ENCODE data around the gene ARL14EPL.

Gene ARL14EPL

GRCh38 chr5:116032094-116032517 is at the start of gene ARL14EPL:
TSS of gene ARL14EPL (plus strand) at chr5:116032472. CDS start at chr5:116051466, 18,994 bp downstream.
- H3K27ac ChIP-seq (ENCODE audit: low read depth, low read length) = no peak within 1 kb of the TSS
- no peaks in the 10 kb centered on the region for H3K9me3 ChIP-seq (ENCODE audit: control insufficient read depth, insufficient read depth, low read length)
- H3K4me3 ChIP-seq (ENCODE audit: low read depth, low read length) = no peak within 1 kb of the TSS
- H3K36me3 ChIP-seq (ENCODE audit: control insufficient read depth, insufficient read depth, low read length) = no peaks in the 10 kb centered on the region
- no peaks in the 10 kb centered on the region for H3K27me3 ChIP-seq (ENCODE audit: control insufficient read depth, insufficient read depth, low read length)
- H3K9ac ChIP-seq (ENCODE audit: low read depth, low read length) = no peak within 1 kb of the TSS
- peaks cover 11% of the 10 kb centered on the region for H3K4me1 ChIP-seq (ENCODE audit: control insufficient read depth, insufficient read depth, low read length)

GRCh38 chr5:115983519-115983918 is 48.8 kb upstream of the ARL14EPL start:
- Histone ChIP-seq H3K36me3 (ENCODE audit: control insufficient read depth, insufficient read depth, low read length) (no peaks in the 10 kb centered on the region), H3K27me3 (ENCODE audit: control insufficient read depth, insufficient read depth, low read length) (no peaks in the 10 kb centered on the region), H3K4me3 (ENCODE audit: low read depth, low read length) (no peak overlapping the region), H3K27ac (ENCODE audit: low read depth, low read length) (no peak overlapping the region), H3K9me3 (ENCODE audit: control insufficient read depth, insufficient read depth, low read length) (no peaks in the 10 kb centered on the region), H3K9ac (ENCODE audit: low read depth, low read length) (no peak overlapping the region), H3K4me1 (ENCODE audit: control insufficient read depth, insufficient read depth, low read length) (no peaks in the 10 kb centered on the region)

GRCh38 chr5:115985802-115986757 is 46.2 kb upstream of the ARL14EPL start:
- no peaks in the 10 kb centered on the region for H3K9me3 ChIP-seq (ENCODE audit: control insufficient read depth, insufficient read depth, low read length)
- no peak overlapping the region for H3K4me3 ChIP-seq (ENCODE audit: low read depth, low read length)
- H3K27ac ChIP-seq (ENCODE audit: low read depth, low read length) = no peak overlapping the region
- no peak overlapping the region for H3K9ac ChIP-seq (ENCODE audit: low read depth, low read length)
- no peaks in the 10 kb centered on the region for H3K27me3 ChIP-seq (ENCODE audit: control insufficient read depth, insufficient read depth, low read length)
- no peaks in the 10 kb centered on the region for H3K36me3 ChIP-seq (ENCODE audit: control insufficient read depth, insufficient read depth, low read length)
- H3K4me1 ChIP-seq (ENCODE audit: control insufficient read depth, insufficient read depth, low read length) = no peaks in the 10 kb centered on the region

GRCh38 chr5:115988002-115988401 is 44.3 kb upstream of the ARL14EPL start:
- H3K36me3 ChIP-seq (ENCODE audit: control insufficient read depth, insufficient read depth, low read length) = no peaks in the 10 kb centered on the region
- no peak overlapping the region for H3K27ac ChIP-seq (ENCODE audit: low read depth, low read length)
- no peak overlapping the region for H3K9ac ChIP-seq (ENCODE audit: low read depth, low read length)
- no peaks in the 10 kb centered on the region for H3K4me1 ChIP-seq (ENCODE audit: control insufficient read depth, insufficient read depth, low read length)
- no peaks in the 10 kb centered on the region for H3K9me3 ChIP-seq (ENCODE audit: control insufficient read depth, insufficient read depth, low read length)
- H3K4me3 ChIP-seq (ENCODE audit: low read depth, low read length) = no peak overlapping the region
- H3K27me3 ChIP-seq (ENCODE audit: control insufficient read depth, insufficient read depth, low read length) = no peaks in the 10 kb centered on the region

GRCh38 chr5:115992848-115993350 is 39.4 kb upstream of the ARL14EPL start:
- Histone ChIP-seq H3K4me3 (ENCODE audit: low read depth, low read length) (no peak overlapping the region), H3K36me3 (ENCODE audit: control insufficient read depth, insufficient read depth, low read length) (no peaks in the 10 kb centered on the region), H3K4me1 (ENCODE audit: control insufficient read depth, insufficient read depth, low read length) (no peaks in the 10 kb centered on the region), H3K9me3 (ENCODE audit: control insufficient read depth, insufficient read depth, low read length) (no peaks in the 10 kb centered on the region), H3K9ac (ENCODE audit: low read depth, low read length) (no peak overlapping the region), H3K27ac (ENCODE audit: low read depth, low read length) (no peak overlapping the region), H3K27me3 (ENCODE audit: control insufficient read depth, insufficient read depth, low read length) (no peaks in the 10 kb centered on the region)

GRCh38 chr5:115995351-115995750 is 36.9 kb upstream of the ARL14EPL start:
- no peak overlapping the region for H3K27ac ChIP-seq (ENCODE audit: low read depth, low read length)
- H3K4me1 ChIP-seq (ENCODE audit: control insufficient read depth, insufficient read depth, low read length) = no peaks in the 10 kb centered on the region
- no peaks in the 10 kb centered on the region for H3K9me3 ChIP-seq (ENCODE audit: control insufficient read depth, insufficient read depth, low read length)
- H3K4me3 ChIP-seq (ENCODE audit: low read depth, low read length) = no peak overlapping the region
- no peak overlapping the region for H3K9ac ChIP-seq (ENCODE audit: low read depth, low read length)
- H3K27me3 ChIP-seq (ENCODE audit: control insufficient read depth, insufficient read depth, low read length) = no peaks in the 10 kb centered on the region
- H3K36me3 ChIP-seq (ENCODE audit: control insufficient read depth, insufficient read depth, low read length) = no peaks in the 10 kb centered on the region

- Histone ChIP-seq H3K4me1 (ENCODE audit: control insufficient read depth, insufficient read depth, low read length) (peaks cover 7% of the 10 kb centered on the region), H3K27ac (ENCODE audit: low read depth, low read length) (peak overlapping the region; percentile 15), H3K9me3 (ENCODE audit: control insufficient read depth, insufficient read depth, low read length) (no peaks in the 10 kb centered on the region), H3K36me3 (ENCODE audit: control insufficient read depth, insufficient read depth, low read length) (no peaks in the 10 kb centered on the region), H3K27me3 (ENCODE audit: control insufficient read depth, insufficient read depth, low read length) (no peaks in the 10 kb centered on the region), H3K4me3 (ENCODE audit: low read depth, low read length) (no peak overlapping the region), H3K9ac (ENCODE audit: low read depth, low read length) (no peak overlapping the region; the same call in 1 of the 2 replicates)
Measured at GRCh38 chr5:116002116-116002906, 30.0 kb upstream of the ARL14EPL start.

GRCh38 chr5:116004248-116004647 is 28.0 kb upstream of the ARL14EPL start:
- H3K27me3 ChIP-seq (ENCODE audit: control insufficient read depth, insufficient read depth, low read length) = no peaks in the 10 kb centered on the region
- H3K4me3 ChIP-seq (ENCODE audit: low read depth, low read length) = no peak overlapping the region
- H3K9me3 ChIP-seq (ENCODE audit: control insufficient read depth, insufficient read depth, low read length) = no peaks in the 10 kb centered on the region
- no peaks in the 10 kb centered on the region for H3K36me3 ChIP-seq (ENCODE audit: control insufficient read depth, insufficient read depth, low read length)
- H3K4me1 ChIP-seq (ENCODE audit: control insufficient read depth, insufficient read depth, low read length) = peaks cover 7% of the 10 kb centered on the region
- no peak overlapping the region for H3K27ac ChIP-seq (ENCODE audit: low read depth, low read length)
- no peak overlapping the region for H3K9ac ChIP-seq (ENCODE audit: low read depth, low read length)

- H3K36me3 ChIP-seq (ENCODE audit: control insufficient read depth, insufficient read depth, low read length) = no peaks in the 10 kb centered on the region
- no peaks in the 10 kb centered on the region for H3K27me3 ChIP-seq (ENCODE audit: control insufficient read depth, insufficient read depth, low read length)
- H3K4me3 ChIP-seq (ENCODE audit: low read depth, low read length) = no peak overlapping the region
- no peak overlapping the region for H3K9ac ChIP-seq (ENCODE audit: low read depth, low read length)
- no peak overlapping the region for H3K27ac ChIP-seq (ENCODE audit: low read depth, low read length)
- no peaks in the 10 kb centered on the region for H3K4me1 ChIP-seq (ENCODE audit: control insufficient read depth, insufficient read depth, low read length)
- H3K9me3 ChIP-seq (ENCODE audit: control insufficient read depth, insufficient read depth, low read length) = no peaks in the 10 kb centered on the region
Measured at GRCh38 chr5:116009806-116010205, 22.5 kb upstream of the ARL14EPL start.

- Histone ChIP-seq H3K36me3 (ENCODE audit: control insufficient read depth, insufficient read depth, low read length) (no peaks in the 10 kb centered on the region), H3K27ac (ENCODE audit: low read depth, low read length) (no peak overlapping the region), H3K9ac (ENCODE audit: low read depth, low read length) (no peak overlapping the region), H3K4me3 (ENCODE audit: low read depth, low read length) (no peak overlapping the region), H3K27me3 (ENCODE audit: control insufficient read depth, insufficient read depth, low read length) (no peaks in the 10 kb centered on the region), H3K4me1 (ENCODE audit: control insufficient read depth, insufficient read depth, low read length) (no peaks in the 10 kb centered on the region), H3K9me3 (ENCODE audit: control insufficient read depth, insufficient read depth, low read length) (no peaks in the 10 kb centered on the region)
Measured at GRCh38 chr5:116011046-116011445, 21.2 kb upstream of the ARL14EPL start.
